K562 (cell line): ENCODE measurements around the gene CHRDL2. TPM values are rescaled to one million over a fixed set of nuclear protein-coding genes. Genes with fewer than 3 reads are reported as not detected.

Source experiments
- ATAC-seq: fragments of 200-7000 bp; cut with Tn5 transposase; 3 replicates; pipeline ENCODE4 v1.9.1; 2020; ENCODE audit warnings: moderate library complexity
- BruUV-seq: library from RNA; stranded (reverse); fragments of 400-500 nt; replicated peaks from 2 replicates; lab custom pipeline; 2021; lab: Mats Ljungman, UMichigan
- CTCF ChIA-PET: fragments of 300-600 bp; formaldehyde crosslinking; extraction: SDS; loops from one replicate; lab custom pipeline; 2021; ENCODE audit warnings: low intra/inter-chr PET ratio; lab: Yijun Ruan, JAX
- POLR2A ChIA-PET: fragments of 300-600, 350-650 bp; sonication (Branson Sonifier 250); formaldehyde crosslinking; extraction: SDS; loops from one replicate; lab custom pipeline; 2021; ENCODE audit warnings: antibody characterized with exemption, inconsistent platforms; lab: Yijun Ruan, JAX
- DNase-seq, 4 experiments: peaks; one replicate each; pipeline versions ENCODE4 v3.0.0 to v3.0.0-alpha.2; 2011 to 2018; ENCODE audit warnings: low spot score in 3 of 4, mixed read lengths in 3 of 4; ENCODE audit errors: extremely low read depth in 1 of 4
- FAIRE-seq: peaks from 2 replicates; lab custom pipeline; 2011; peaks lifted over from hg19 to GRCh38; lab: Jason Lieb, UNC
- H2AFZ ChIP-seq: 2 replicates; pipeline ENCODE4 v1.6.0; 2011; ENCODE audit warnings: low read depth, low read length, control low read depth, inconsistent platforms
- H3K27ac ChIP-seq: fragments of 200-600 bp; 3 replicates; pipeline ENCODE4 v1.8.0; 2011; ENCODE audit warnings: low read depth, mild to moderate bottlenecking, control low read depth, inconsistent platforms, low read length, moderate library complexity, mixed read lengths; ENCODE audit errors: extremely low read depth
- H3K27me3 ChIP-seq, 2 experiments: fragments of 300-600 bp in 1 of 2; 2 replicates in 1 of 2; 3 replicates in 1 of 2; pipeline versions ENCODE4 v1.6.0 to v1.8.0; 2011; ENCODE audit warnings: inconsistent platforms in 2 of 2, low read length in 2 of 2, mild to moderate bottlenecking in 1 of 2, mixed read lengths in 1 of 2, moderate library complexity in 1 of 2; ENCODE audit not compliant: control insufficient read depth in 2 of 2, insufficient read depth in 2 of 2
- H3K36me3 ChIP-seq: fragments of 300-600 bp; 3 replicates; pipeline ENCODE4 v1.8.0; 2011; ENCODE audit warnings: mild to moderate bottlenecking, low read length, inconsistent platforms; ENCODE audit not compliant: control insufficient read depth, insufficient read depth
- H3K4me1 ChIP-seq, 2 experiments: fragments of 200-600 bp in 1 of 2; replicated peaks in 1 of 2; 2 replicates in 1 of 2; 3 replicates in 1 of 2; pipeline versions ENCODE4 v1.5.1 to v1.8.0; 2011; ENCODE audit warnings: inconsistent platforms in 2 of 2, low read length in 2 of 2, mild to moderate bottlenecking in 1 of 2, mixed read lengths in 1 of 2, moderate library complexity in 1 of 2; ENCODE audit not compliant: control insufficient read depth in 2 of 2, insufficient read depth in 2 of 2
- H3K4me2 ChIP-seq: 2 replicates; pipeline ENCODE4 v1.6.1; 2011; ENCODE audit warnings: low read length, control low read depth, inconsistent platforms, mixed read lengths; ENCODE audit not compliant: insufficient read depth
- H3K4me3 ChIP-seq: fragments of 200-600 bp; sonication (generic), shearing (Covaris generic); 2 replicates; pipeline ENCODE4 v1.5.1; 2016; ENCODE audit warnings: control low read depth, inconsistent platforms
- H3K79me2 ChIP-seq: fragments of 200-600 bp; 3 replicates; pipeline ENCODE4 v1.8.0; 2011; ENCODE audit warnings: low read length, inconsistent platforms; ENCODE audit not compliant: control insufficient read depth, insufficient read depth
- H3K9ac ChIP-seq, 2 experiments: 2 replicates each; pipeline versions ENCODE4 v1.6.0 to v1.6.1; 2011; ENCODE audit warnings: low read depth in 2 of 2, low read length in 2 of 2, control low read depth in 1 of 2, inconsistent platforms in 1 of 2, mild to moderate bottlenecking in 1 of 2, mixed read lengths in 1 of 2; ENCODE audit not compliant: insufficient read depth in 1 of 2
- H3K9me1 ChIP-seq: one replicate; pipeline ENCODE4 v1.6.0; 2011; ENCODE audit warnings: inconsistent platforms, mild to moderate bottlenecking, low read length, moderate library complexity; ENCODE audit not compliant: control insufficient read depth, insufficient read depth
- H3K9me3 ChIP-seq: replicated peaks from 2 replicates; pipeline ENCODE4 v1.5.1; 2011; ENCODE audit warnings: low read depth, low read length, inconsistent platforms; ENCODE audit not compliant: control insufficient read depth, insufficient read depth
- H4K20me1 ChIP-seq: replicated peaks from 2 replicates; pipeline ENCODE4 v1.6.1; 2011; ENCODE audit warnings: low read length, inconsistent platforms, mixed read lengths; ENCODE audit not compliant: control insufficient read depth, insufficient read depth
- EGR1 ChIP-seq: fragments of 450-650 bp; conservative IDR thresholded peaks from 2 replicates; pipeline ENCODE4 v1.6.1; 2017; ENCODE audit warnings: mild to moderate bottlenecking
- HMBOX1 ChIP-seq: sonication (generic); IDR thresholded peaks from 2 replicates; pipeline ENCODE4 v1.6.1; 2016
- HOXB6 ChIP-seq: fragments of 250-450 bp; sonication (Bioruptor Pico); IDR thresholded peaks from 2 replicates; pipeline ENCODE4 v1.5.1; 2022; ENCODE audit warnings: mild to moderate bottlenecking, borderline replicate concordance
- OTX1 ChIP-seq: fragments of 450-650 bp; formaldehyde crosslinking; IDR thresholded peaks from 2 replicates; pipeline ENCODE4 v1.4.0; 2022; ENCODE audit warnings: mild to moderate bottlenecking
- RUNX1 ChIP-seq: sonication (generic); IDR thresholded peaks from 2 replicates; pipeline ENCODE4 v1.6.1; 2016; ENCODE audit warnings: antibody characterized with exemption, low read depth
- SNRNP70 ChIP-seq: fragments of 200-400 bp; formaldehyde crosslinking; optimal IDR thresholded peaks from 2 replicates; pipeline ENCODE3; 2017; ENCODE audit warnings: low read depth, low read length
- ZNF175 ChIP-seq: fragments of 200-800 bp; sonication (Bioruptor generic); IDR thresholded peaks from 2 replicates; pipeline ENCODE4 v1.6.1; 2016; ENCODE audit warnings: low read depth, mild to moderate bottlenecking, missing genetic modification characterization, missing compliant biosample characterization
- ZNF212 ChIP-seq: fragments of 450-650 bp; formaldehyde crosslinking; IDR thresholded peaks from 2 replicates; pipeline ENCODE4 v1.4.0; 2020; ENCODE audit warnings: mild to moderate bottlenecking
- ZNF263 ChIP-seq: sonication (generic); formaldehyde crosslinking; IDR thresholded peaks from 2 replicates; pipeline ENCODE4 v1.8.0; 2022; ENCODE audit warnings: mild to moderate bottlenecking, missing genetic modification reagents, borderline replicate concordance
- ZNF282 ChIP-seq: sonication (generic); formaldehyde crosslinking; IDR thresholded peaks from 2 replicates; pipeline ENCODE4 v1.8.1; 2023; ENCODE audit warnings: missing genetic modification reagents
- WGBS: fragments of 100-300 bp; shearing (Covaris generic); methylation state at CpG from one replicate; pipeline ENCODE4 v1.1.6; 2016; ENCODE audit warnings: low coverage, mixed read lengths; ENCODE audit not compliant: insufficient coverage; ENCODE audit errors: missing lambda C conversion rate; 5-methylcytosine and 5-hydroxymethylcytosine counted together
- in situ Hi-C: fragments of 300-500 bp; cut with MboI; formaldehyde crosslinking; loops from 4 replicates; pipeline ENCODE4 v1.15.0; 2018; ENCODE audit warnings: inconsistent platforms, mixed read lengths
- intact Hi-C: fragments of 100-400 bp; cut with micrococcal nuclease; formaldehyde crosslinking; loops from 2 replicates; pipeline ENCODE4 v1.14.2; 2022
- polyA plus RNA-seq, 8 experiments: library from polyadenylated mRNA; depleted of rRNA in 4 of 8; stranded (reverse) in 5 of 8; unstranded in 3 of 8; fragments of >200 nt; fragmentation: Nextera tagmentation in 2 of 8; fragmentation: Illumina TruSeq in 1 of 8; extraction: Ambion mirVana in 2 of 8; extraction: Trizol in 1 of 8; gene quantifications; 2 replicates each; pipeline versions ENCODE4 v1.2.1 to v1.2.3, GENCODE V29; 2011 to 2014; ENCODE audit warnings: inconsistent platforms in 1 of 8, missing spikeins in 1 of 8
- total RNA-seq, 7 experiments: library from RNA; depleted of rRNA in 6 of 7; stranded (reverse); fragments of >200 nt in 6 of 7; fragmentation: Illumina TruSeq in 2 of 7; extraction: Trizol in 2 of 7; gene quantifications; 2 replicates each; pipeline versions ENCODE4 v1.2.1 to v1.2.3, GENCODE V29; 2011 to 2021; ENCODE audit warnings: low replicate concordance in 1 of 7

CHRDL2 gene
- total and polyA plus RNA-seq, 9 of the 15 experiments (the other 6 are each of a cell fraction or from before 2014, with no cell fraction given): not detected

GRCh38 chr11:74693531-74693930, 37.7 kb downstream of the CHRDL2 start:
- H3K27ac ChIP-seq: no peak overlapping the region
- H3K27me3 ChIP-seq: peaks cover 0 to 17% of the 10 kb centered on the region in 2 experiments; a peak in 2 of 5 replicates
- BruUV-seq: no TSS peak
- no peak for FAIRE-seq
- H3K9me1 ChIP-seq: no peaks in the 10 kb centered on the region
- H3K9me3 ChIP-seq: no peaks in the 10 kb centered on the region
- no peak overlapping the region; the same call in 1 of the 2 replicates for H2AFZ ChIP-seq
- no peaks in the 10 kb centered on the region for H3K79me2 ChIP-seq
- H3K4me2 ChIP-seq: peak overlapping the region; percentile 19; the same call in 1 of the 2 replicates
- H3K9ac ChIP-seq: no peak overlapping the region; a peak in 1 of 4 replicates
- no peaks in the 10 kb centered on the region for H3K36me3 ChIP-seq
- WGBS: 20% methylated on average over 5 of the region's 5 CpGs
- H3K4me1 ChIP-seq: peaks cover 7 to 11% of the 10 kb centered on the region in 2 experiments; a peak in 4 of 5 replicates
- no peak for DNase-seq
- intact Hi-C loops: no loop called here
- H3K4me3 ChIP-seq: no peak overlapping the region
- no peak for ATAC-seq
- no peaks in the 10 kb centered on the region for H4K20me1 ChIP-seq
- CTCF ChIA-PET: no interaction called here
- TF ChIP-seq ZNF282 (CRISPR knock-in tag) (no peak), HOXB6 (CRISPR knock-in tag) (no peak), HMBOX1 (no peak), EGR1 (no peak), RUNX1 (no peak), ZNF263 (no peak), ZNF175 (CRISPR knock-in tag) (no peak), ZNF212 (CRISPR knock-in tag) (no peak), SNRNP70 (no peak), OTX1 (CRISPR knock-in tag) (no peak)
- POLR2A ChIA-PET: interaction anchor here (0.7 to 1.4 kb wide), 6 partner anchors 8 to 52 kb away, joined by 3 to 4 read pairs (median 3); no protein-coding TSS in a partner anchor
- in situ Hi-C loops: no loop called here
